Common myeloid progenitor, CD34-positive (primary cell): ENCODE data around the gene SPATA1.
A peak's percentile ranks its signal among the peaks of the same experiment; 100 is the strongest.

Experiments used
- CTCF ChIA-PET: fragments of 350-600 bp; sonication (Branson Sonifier 250); formaldehyde crosslinking; loops from one replicate; lab custom pipeline; 2021; ENCODE audit warnings: antibody characterized with exemption; lab: Charles Lee
- POLR2A ChIA-PET: fragments of 350-600 bp; sonication (Branson Sonifier 250); formaldehyde crosslinking; loops from one replicate; lab custom pipeline; 2021; ENCODE audit warnings: antibody characterized with exemption; lab: Charles Lee
- DNase-seq, 3 donors: peaks; one replicate each; pipeline versions ENCODE4 v3.0.0 to v3.0.0-alpha.2; 2013
- H3K27ac ChIP-seq, 2 experiments: 1 replicate in 1 of 2; 2 replicates in 1 of 2; pipeline ENCODE4 v1.7.0; 2013; ENCODE audit warnings: inconsistent platforms in 2 of 2, low read length in 2 of 2, mild to moderate bottlenecking in 2 of 2, low read depth in 1 of 2, moderate library complexity in 1 of 2; ENCODE audit not compliant: severe bottlenecking in 2 of 2, insufficient read depth in 1 of 2, poor library complexity in 1 of 2
- H3K27me3 ChIP-seq, 5 experiments: replicated peaks in 2 of 5; 1 replicate in 3 of 5; 2 replicates in 2 of 5; pipeline versions ENCODE4 v1.6.1 to v1.7.0; 2013; ENCODE audit warnings: low read length in 4 of 5, mild to moderate bottlenecking in 2 of 5, moderate library complexity in 2 of 5, inconsistent platforms in 1 of 5; ENCODE audit not compliant: insufficient read depth in 5 of 5, control insufficient read depth in 4 of 5
- H3K36me3 ChIP-seq, 4 experiments: 1 replicate in 2 of 4; 2 replicates in 2 of 4; pipeline versions ENCODE4 v1.6.1 to v1.7.0; 2013; ENCODE audit warnings: low read length in 3 of 4, control low read depth in 1 of 4, mild to moderate bottlenecking in 1 of 4; ENCODE audit not compliant: control insufficient read depth in 4 of 4, insufficient read depth in 4 of 4
- H3K4me1 ChIP-seq, 4 experiments: 1 replicate in 3 of 4; 2 replicates in 1 of 4; pipeline versions ENCODE4 v1.6.1 to v1.7.1; 2013; ENCODE audit warnings: low read length in 3 of 4, mild to moderate bottlenecking in 3 of 4, control low read depth in 1 of 4, inconsistent platforms in 1 of 4, moderate library complexity in 1 of 4; ENCODE audit not compliant: control insufficient read depth in 4 of 4, insufficient read depth in 4 of 4; ENCODE audit errors: control extremely low read depth in 1 of 4
- H3K4me3 ChIP-seq, 7 experiments: 1 replicate in 4 of 7; 2 replicates in 3 of 7; pipeline versions ENCODE4 v1.5.1 to v1.7.0; 2013; ENCODE audit warnings: mild to moderate bottlenecking in 7 of 7, low read length in 6 of 7, moderate library complexity in 6 of 7, inconsistent platforms in 2 of 7, low read depth in 2 of 7, control low read depth in 1 of 7; ENCODE audit not compliant: insufficient read depth in 4 of 7, control insufficient read depth in 1 of 7; ENCODE audit errors: extremely low read depth in 1 of 7
- H3K9me3 ChIP-seq, 5 experiments: 1 replicate in 4 of 5; 2 replicates in 1 of 5; pipeline versions ENCODE4 v1.6.1 to v1.7.1; 2013; ENCODE audit warnings: low read length in 4 of 5, mild to moderate bottlenecking in 2 of 5, inconsistent platforms in 1 of 5, low read depth in 1 of 5, moderate library complexity in 1 of 5; ENCODE audit not compliant: control insufficient read depth in 4 of 5, insufficient read depth in 2 of 5; ENCODE audit errors: control extremely low read depth in 1 of 5
- WGBS: methylation state at CpG from one replicate; pipeline ENCODE4 v1.1.5; 2013; ENCODE audit not compliant: insufficient coverage; 5-methylcytosine and 5-hydroxymethylcytosine counted together

SPATA1 gene

GRCh38 chr1:84508510-84508909 lies 2.3 kb downstream of the SPATA1 start:
- ChIA-PET CTCF (interaction anchor here (1.3 kb wide), 1 partner anchor 34 kb away, joined by 5 read pairs; no protein-coding TSS in a partner anchor), POLR2A (no interaction called here)
- Histone ChIP-seq H3K36me3 (peaks cover 0 to 2% (median 0%) of the 10 kb centered on the region in 4 experiments), H3K27me3 (no peaks in the 10 kb centered on the region), H3K4me1 (peaks cover 8 to 29% (median 20%) of the 10 kb centered on the region in 4 experiments), H3K27ac (no peak overlapping the region), H3K4me3 (no peak overlapping the region), H3K9me3 (peaks cover 0 to 12% (median 3%) of the 10 kb centered on the region in 5 experiments)
- DNase-seq = no peak
- WGBS = no CpG with 5 or more reads among the region's 1 CpG

- ChIA-PET CTCF (interaction anchor here (1.3 kb wide), 1 partner anchor 33 kb away, joined by 5 read pairs; no protein-coding TSS in a partner anchor), POLR2A (no interaction called here)
- 100% methylated on average over 2 of the region's 4 CpGs for WGBS
These were observed 2.8 kb downstream of the SPATA1 start for GRCh38 chr1:84509029-84509428.

GRCh38 chr1:84510165-84510564 lies 4.0 kb downstream of the SPATA1 start:
- ChIA-PET POLR2A (no interaction called here), CTCF (interaction anchor here (0.9 kb wide), 1 partner anchor 366 kb away, joined by 4 read pairs; the partner anchor contains the start of gene PRKACB)
- Histone ChIP-seq H3K27me3 (no peaks in the 10 kb centered on the region), H3K4me3 (no peak overlapping the region), H3K4me1 (peaks cover 4 to 13% (median 8%) of the 10 kb centered on the region in 4 experiments), H3K36me3 (no peaks in the 10 kb centered on the region), H3K9me3 (peaks cover 0 to 12% (median 3%) of the 10 kb centered on the region in 5 experiments), H3K27ac (no peak overlapping the region)
- no peak for DNase-seq
- no CpG with 5 or more reads among the region's 2 CpGs for WGBS

More at GRCh38 chr1:84509029-84509428, 2.8 kb downstream of the SPATA1 start:
- DNase-seq = no peak
- Histone ChIP-seq H3K27ac (no peak overlapping the region), H3K4me1 (peaks cover 8 to 23% (median 15%) of the 10 kb centered on the region in 4 experiments), H3K27me3 (no peaks in the 10 kb centered on the region), H3K4me3 (no peak overlapping the region), H3K36me3 (no peaks in the 10 kb centered on the region), H3K9me3 (peaks cover 0 to 12% (median 3%) of the 10 kb centered on the region in 5 experiments)

GRCh38 chr1:84510668-84511067 lies 4.5 kb downstream of the SPATA1 start:
- POLR2A ChIA-PET = no interaction called here
- H3K4me3 ChIP-seq = no peak overlapping the region
- no peaks in the 10 kb centered on the region for H3K27me3 ChIP-seq
- CTCF ChIA-PET = interaction anchor here (0.9 kb wide), 1 partner anchor 366 kb away, joined by 4 read pairs; the partner anchor contains the start of gene PRKACB
- H3K4me1 ChIP-seq = peaks cover 4 to 13% (median 8%) of the 10 kb centered on the region in 4 experiments
- no peak for DNase-seq
- WGBS = no CpG with 5 or more reads among the region's 3 CpGs
- no peak overlapping the region for H3K27ac ChIP-seq
- no peaks in the 10 kb centered on the region for H3K36me3 ChIP-seq
- H3K9me3 ChIP-seq = peaks cover 0 to 12% (median 3%) of the 10 kb centered on the region in 5 experiments

GRCh38 chr1:84524590-84524989 lies 18.4 kb downstream of the SPATA1 start:
- Histone ChIP-seq H3K36me3 (peaks cover 0 to 2% (median under 1%) of the 10 kb centered on the region in 4 experiments), H3K27ac (no peak overlapping the region), H3K9me3 (peaks cover 0 to 9% (median 0%) of the 10 kb centered on the region in 5 experiments), H3K4me3 (no peak overlapping the region), H3K4me1 (no peaks in the 10 kb centered on the region), H3K27me3 (no peaks in the 10 kb centered on the region)
- CTCF ChIA-PET = no interaction called here
- POLR2A ChIA-PET = no interaction called here
- no peak for DNase-seq

- Histone ChIP-seq H3K4me3 (no peak overlapping the region), H3K9me3 (peaks cover 0 to 9% (median 0%) of the 10 kb centered on the region in 5 experiments), H3K36me3 (peaks cover 0 to 2% (median under 1%) of the 10 kb centered on the region in 4 experiments), H3K4me1 (no peaks in the 10 kb centered on the region), H3K27ac (no peak overlapping the region), H3K27me3 (no peaks in the 10 kb centered on the region)
- 100% methylated on average over 1 of the region's 1 CpG for WGBS
- POLR2A ChIA-PET = no interaction called here
- CTCF ChIA-PET = no interaction called here
- no peak for DNase-seq
These were observed 19.6 kb downstream of the SPATA1 start for GRCh38 chr1:84525779-84526178.

- Histone ChIP-seq H3K27me3 (no peaks in the 10 kb centered on the region), H3K9me3 (no peaks in the 10 kb centered on the region), H3K36me3 (peaks cover 0 to 9% (median 2%) of the 10 kb centered on the region in 4 experiments), H3K27ac (no peak overlapping the region), H3K4me1 (no peaks in the 10 kb centered on the region), H3K4me3 (no peak overlapping the region)
- peak in 2 of 3 donors; percentile 3 to 10 for DNase-seq
- ChIA-PET CTCF (interaction anchor here (1.4 to 1.6 kb wide), 2 partner anchors 97 to 100 kb away, joined by 3 to 5 read pairs; no protein-coding TSS in a partner anchor), POLR2A (no interaction called here)
These were observed 32.4 kb downstream of the SPATA1 start for GRCh38 chr1:84538599-84538998.
